NT2/D1 (cell line): ENCODE measurements around the gene PKD2L2.

Source experiments
- YY1 ChIP-seq: IDR thresholded peaks from 2 replicates; pipeline ENCODE4 v1.6.1; 2011; ENCODE audit not compliant: insufficient read length, insufficient read depth
- ZNF274 ChIP-seq: IDR thresholded peaks from 2 replicates; pipeline ENCODE4 v1.6.1; 2011; ENCODE audit warnings: mild to moderate bottlenecking, low read depth, low read length

DNA sequence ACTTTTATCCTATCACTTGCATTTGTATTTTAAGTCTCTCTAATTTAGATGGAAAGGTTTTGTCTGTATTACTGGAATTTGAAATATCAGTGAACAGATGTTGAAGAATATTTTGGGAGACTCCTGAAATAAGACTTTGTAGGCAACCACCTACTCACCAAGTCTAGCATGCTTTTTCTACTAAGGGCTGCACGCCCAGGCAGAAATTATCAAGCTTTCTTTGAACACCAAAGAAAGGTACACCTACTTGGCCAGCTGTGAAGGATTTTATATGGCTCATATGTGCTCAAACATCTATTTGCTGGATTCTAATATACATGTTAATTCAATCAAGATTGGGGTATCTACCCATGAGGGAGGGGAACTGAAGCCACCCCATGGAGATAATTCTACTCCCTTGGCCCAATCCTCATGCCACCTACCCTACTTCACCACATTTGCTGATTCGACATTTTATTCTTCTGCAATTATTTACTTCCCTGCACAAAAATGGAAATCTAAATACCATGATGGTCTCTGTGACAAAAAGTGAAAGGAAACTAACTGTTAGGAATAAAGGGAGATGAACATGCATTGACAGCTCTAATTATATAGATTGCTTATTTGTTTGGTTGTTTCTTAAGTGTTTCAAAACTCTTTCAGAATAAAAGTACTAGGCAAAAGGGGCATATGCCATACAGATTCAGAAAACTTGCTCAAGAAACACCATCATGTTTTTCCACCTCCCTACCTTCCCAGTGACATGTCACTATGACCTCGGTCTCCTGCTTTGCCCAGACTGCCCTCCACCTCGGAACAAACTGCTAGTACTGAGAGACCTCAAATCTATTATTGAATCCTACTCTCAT, 22.5 kb upstream of the PKD2L2 start:
- TF ChIP-seq ZNF274: no peak
- TF ChIP-seq YY1: no peak
